ENCODE results near the gene LIPN.

DNA sequence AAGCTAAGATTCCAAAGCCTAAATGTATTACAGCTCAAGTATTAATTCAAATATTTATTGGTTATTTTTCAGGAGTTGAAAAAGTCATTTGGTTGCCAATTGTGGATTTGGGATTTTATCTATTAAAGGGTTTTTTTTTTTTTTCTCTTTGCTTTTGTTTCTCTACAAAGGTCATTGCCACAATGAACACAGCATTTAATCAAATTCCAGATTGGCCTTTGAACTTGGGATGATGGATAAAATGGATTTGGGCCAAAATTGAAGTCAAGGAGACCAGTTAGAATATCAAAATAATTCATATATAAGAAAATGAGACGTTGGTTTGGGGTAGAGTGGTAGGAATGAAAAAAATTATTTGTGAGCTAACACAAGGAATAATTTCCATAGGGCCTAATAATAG lies 9.6 kb downstream of the LIPN start:
- TF ChIP-seq CTCF (IDR thresholded peaks at IDR 0.05; ENCODE audit: poor library complexity) (no peak), EZH2 (IDR thresholded peaks at IDR 0.05; ENCODE audit: borderline replicate concordance) (no peak)

Data from hepatocyte (in vitro differentiated cells).